AG08395 (cell line): ENCODE results near the gene CDR2L.
A peak's percentile ranks its signal among the peaks of the same experiment; 100 is the strongest.

Source experiments
- DNase-seq: peaks from one replicate; pipeline ENCODE4 v3.0.0; 2012; ENCODE audit warnings: mixed read lengths, low spot score

The CDR2L gene

GRCh38 chr17:74987418-74987908 is at the start of gene CDR2L:
Gene CDR2L, plus strand, starts transcription at chr17:74987632. Its CDS starts 412 bp downstream, at chr17:74988044.
- peak; percentile 97 for DNase-seq

- no peak for DNase-seq
Observed at GRCh38 chr17:74938194-74938950, 49.1 kb upstream of the CDR2L start.

GRCh38 chr17:74939534-74939933 is 47.9 kb upstream of the CDR2L start:
- DNase-seq, result no peak

- no peak for DNase-seq
Observed at GRCh38 chr17:74941128-74941725, 46.2 kb upstream of the CDR2L start.

- no peak for DNase-seq
Observed at GRCh38 chr17:74943808-74944522, 43.5 kb upstream of the CDR2L start.

GRCh38 chr17:74945543-74945942 is 41.9 kb upstream of the CDR2L start:
- no peak for DNase-seq

- DNase-seq, result no peak
Observed at GRCh38 chr17:74946641-74947040, 40.8 kb upstream of the CDR2L start.

GRCh38 chr17:74947041-74947754 is 40.2 kb upstream of the CDR2L start:
- no peak for DNase-seq

GRCh38 chr17:74949455-74950115 is 37.8 kb upstream of the CDR2L start:
- no peak for DNase-seq

- no peak for DNase-seq
Observed at GRCh38 chr17:74950207-74950606, 37.2 kb upstream of the CDR2L start.

- DNase-seq, result no peak
Observed at GRCh38 chr17:74951065-74951464, 36.4 kb upstream of the CDR2L start.

GRCh38 chr17:74951680-74952421 is 35.6 kb upstream of the CDR2L start:
- no peak for DNase-seq

GRCh38 chr17:74952431-74953133 is 34.9 kb upstream of the CDR2L start:
- DNase-seq, result no peak

- DNase-seq, result no peak
Observed at GRCh38 chr17:74953134-74953687, 34.2 kb upstream of the CDR2L start.

- DNase-seq, result no peak
Observed at GRCh38 chr17:74954115-74954514, 33.3 kb upstream of the CDR2L start.

- no peak for DNase-seq
Observed at GRCh38 chr17:74954665-74955421, 32.6 kb upstream of the CDR2L start.

GRCh38 chr17:74956093-74956492 is 31.3 kb upstream of the CDR2L start:
- no peak for DNase-seq

- peak; percentile 80 for DNase-seq
Observed at GRCh38 chr17:74957935-74958740, 29.3 kb upstream of the CDR2L start.
